ELF-1 (cell line): ENCODE data around the gene SEZ6.
A peak's percentile ranks its signal among the peaks of the same experiment; 100 is the strongest.

Experiments
- DNase-seq: peaks from one replicate; pipeline ENCODE4 v3.0.0-alpha.2; 2016; ENCODE audit warnings: low read depth, low spot score

The SEZ6 gene

DNA sequence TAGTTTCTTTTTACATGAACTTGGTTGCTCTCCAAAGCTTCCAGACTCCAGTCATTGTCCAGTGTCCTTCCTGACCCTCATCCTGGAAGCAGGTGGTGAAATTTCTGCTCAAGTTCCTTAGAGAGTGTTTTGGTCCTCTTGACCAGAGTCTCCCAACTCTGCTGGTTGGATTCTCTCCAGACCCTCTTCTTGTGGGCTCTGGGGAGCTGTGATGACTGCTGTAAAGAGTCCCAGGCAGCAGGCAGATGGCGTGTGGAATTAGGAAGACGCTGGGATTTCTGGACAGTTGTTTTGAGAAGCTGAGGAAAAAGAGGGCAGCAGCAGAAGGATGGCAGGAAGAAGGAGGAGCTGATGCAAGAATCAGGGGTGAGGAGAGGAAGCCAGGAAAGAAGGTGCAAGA is 1.6 kb upstream of the SEZ6 start:
- no peak for DNase-seq

DNA sequence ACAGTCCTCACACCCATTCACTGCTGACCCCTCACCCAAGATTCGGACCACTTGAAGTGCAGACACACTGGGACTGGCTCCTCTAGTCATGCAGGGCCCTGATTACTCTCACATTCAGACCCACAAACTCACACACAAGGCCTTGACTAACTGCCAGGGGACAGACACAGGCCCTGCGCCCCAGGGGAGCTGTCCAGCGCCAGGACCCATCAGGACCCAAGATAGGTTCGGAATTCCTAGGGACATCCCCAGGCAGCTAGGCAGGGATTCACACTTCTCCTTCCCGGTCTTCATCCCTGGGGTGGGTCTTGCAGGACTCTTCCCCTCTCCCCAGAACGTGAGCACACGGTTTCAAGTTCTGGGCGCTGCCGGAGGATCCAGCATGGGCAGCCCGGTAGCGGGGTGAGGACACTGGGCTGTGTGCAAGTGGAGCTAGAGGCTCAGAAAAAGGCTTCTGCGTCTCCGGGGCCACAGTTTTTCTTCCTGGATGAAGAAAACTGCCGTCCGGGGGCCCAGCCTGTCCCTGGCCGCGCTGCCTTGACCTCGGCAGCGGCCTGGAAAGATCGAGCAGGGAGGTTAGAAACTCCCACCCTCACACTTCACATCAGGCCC is 1.6 kb downstream of the SEZ6 start:
- DNase-seq: no peak

DNA sequence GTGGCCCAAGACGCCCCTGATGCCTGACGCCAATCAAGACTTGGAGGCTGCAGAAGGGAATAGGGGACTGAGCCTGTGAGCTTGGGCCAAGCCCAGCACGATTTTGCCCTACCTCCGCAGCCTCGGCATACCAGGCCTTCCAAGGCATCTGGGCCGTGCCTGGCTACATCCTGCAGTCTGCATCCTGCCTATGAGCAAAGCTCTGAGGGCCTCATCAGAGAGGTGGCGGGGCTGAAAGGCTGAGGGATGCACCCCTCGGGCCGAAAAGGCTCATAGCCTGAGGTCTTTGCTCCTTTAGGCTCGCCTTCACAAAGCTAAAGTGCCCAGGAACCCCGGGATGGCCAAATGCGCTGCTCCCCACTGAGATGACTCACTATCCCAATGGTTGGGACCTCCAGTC is 2.5 kb downstream of the SEZ6 start:
- no peak for DNase-seq

DNA sequence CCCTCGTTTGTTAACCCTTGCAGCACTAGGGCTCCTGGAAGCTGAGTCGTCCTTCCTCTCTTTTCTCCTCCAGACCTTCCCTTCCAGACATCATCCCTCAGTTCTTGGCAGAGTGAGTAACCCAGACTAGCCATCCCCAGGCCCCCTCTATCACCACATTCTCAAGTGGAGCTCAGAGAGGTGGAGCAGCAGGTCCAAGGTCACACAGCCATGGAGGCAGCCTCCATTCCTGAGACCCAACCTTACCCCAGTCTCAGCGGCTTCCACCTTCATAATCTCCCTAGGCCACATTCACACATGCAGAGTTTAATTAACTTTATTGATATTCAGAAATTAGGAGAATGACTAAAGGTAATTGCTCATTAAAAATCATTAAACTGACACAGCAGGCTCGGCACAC is 3.0 kb downstream of the SEZ6 start:
- DNase-seq: no peak

DNA sequence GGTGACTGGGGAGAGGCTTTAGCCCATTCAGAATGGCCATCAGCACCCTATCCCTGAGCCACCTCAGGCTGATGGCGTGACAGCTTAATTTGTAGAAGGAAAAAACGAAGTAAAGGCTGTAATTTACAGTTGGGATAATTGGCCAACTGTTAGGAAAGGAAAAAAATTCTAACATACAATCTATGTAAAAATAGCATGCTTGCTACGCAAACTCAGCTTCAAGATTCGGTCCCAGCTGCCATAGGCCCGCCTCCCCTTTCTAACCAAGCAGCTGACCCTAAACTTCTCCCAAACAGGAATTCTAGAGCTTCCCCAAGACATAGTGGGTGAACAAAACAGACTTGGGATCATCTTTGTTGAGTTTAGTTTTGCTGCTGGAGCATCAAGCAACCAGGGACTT is 4.9 kb downstream of the SEZ6 start:
- DNase-seq: no peak

DNA sequence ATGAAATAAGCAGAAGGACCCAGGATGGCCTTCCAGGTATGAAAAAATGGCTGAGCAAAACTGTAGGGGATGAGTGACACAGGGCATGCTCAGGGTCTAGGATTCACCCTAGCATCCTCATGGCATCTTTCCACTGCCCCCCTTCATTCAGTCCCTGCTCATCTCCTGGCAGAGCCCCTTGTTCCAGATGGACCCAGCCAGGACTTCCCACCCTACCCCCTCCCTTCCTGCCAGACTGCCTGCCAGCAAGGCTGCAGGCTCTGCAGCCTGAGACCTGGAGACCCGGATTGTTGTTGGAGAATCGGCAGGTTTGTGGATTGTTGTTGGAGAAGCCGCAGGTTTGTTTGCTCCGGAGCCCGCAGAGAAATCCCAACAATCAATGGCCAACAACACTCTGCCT is 6.6 kb downstream of the SEZ6 start:
- DNase-seq: no peak

DNA sequence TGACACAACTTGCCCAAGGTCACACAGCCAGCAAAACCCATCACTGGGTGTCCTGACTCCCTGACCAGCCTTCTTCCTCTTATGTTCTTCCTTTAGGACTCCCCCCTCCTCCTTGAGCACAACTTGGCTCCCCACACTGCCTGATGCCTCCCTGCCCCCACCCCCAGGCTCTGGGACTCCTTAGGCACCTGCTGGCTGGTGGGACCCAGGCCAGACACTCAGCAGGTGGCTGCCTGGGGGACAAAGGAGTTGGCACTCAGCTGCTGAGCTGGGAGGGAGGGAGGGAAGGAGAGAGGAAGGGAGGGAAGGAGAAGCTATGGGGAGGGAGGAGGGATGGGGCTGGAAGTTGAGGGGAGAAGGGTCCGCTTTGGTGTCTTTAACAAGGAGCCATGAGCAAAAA is 8.0 kb downstream of the SEZ6 start:
- no peak for DNase-seq

DNA sequence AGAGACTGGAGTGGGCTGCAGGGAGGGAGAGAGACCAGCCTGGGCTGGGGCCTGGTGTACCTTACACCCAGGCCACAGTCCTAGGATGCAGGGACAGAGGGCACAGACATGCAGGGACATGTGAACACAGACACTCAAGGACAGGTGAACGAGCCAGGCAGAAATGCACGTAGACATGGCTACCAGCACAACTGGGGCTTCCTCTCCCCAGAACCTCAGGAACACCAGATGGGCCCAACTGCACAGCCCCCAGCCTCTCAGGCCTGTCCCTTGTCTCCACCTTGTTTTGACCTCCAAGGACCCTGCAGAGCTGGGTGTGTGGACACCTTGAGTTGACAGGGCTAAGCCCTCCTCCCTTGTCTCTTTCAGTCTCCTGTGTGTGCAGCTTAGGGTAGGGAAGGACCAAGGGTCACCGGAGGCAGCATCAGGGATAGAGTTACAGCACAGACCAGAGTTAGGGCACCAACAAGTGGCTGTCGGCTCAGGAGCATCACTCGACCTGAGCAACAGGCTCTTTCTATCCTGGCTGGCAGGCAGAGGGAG is 9.2 kb downstream of the SEZ6 start:
- no peak for DNase-seq

DNA sequence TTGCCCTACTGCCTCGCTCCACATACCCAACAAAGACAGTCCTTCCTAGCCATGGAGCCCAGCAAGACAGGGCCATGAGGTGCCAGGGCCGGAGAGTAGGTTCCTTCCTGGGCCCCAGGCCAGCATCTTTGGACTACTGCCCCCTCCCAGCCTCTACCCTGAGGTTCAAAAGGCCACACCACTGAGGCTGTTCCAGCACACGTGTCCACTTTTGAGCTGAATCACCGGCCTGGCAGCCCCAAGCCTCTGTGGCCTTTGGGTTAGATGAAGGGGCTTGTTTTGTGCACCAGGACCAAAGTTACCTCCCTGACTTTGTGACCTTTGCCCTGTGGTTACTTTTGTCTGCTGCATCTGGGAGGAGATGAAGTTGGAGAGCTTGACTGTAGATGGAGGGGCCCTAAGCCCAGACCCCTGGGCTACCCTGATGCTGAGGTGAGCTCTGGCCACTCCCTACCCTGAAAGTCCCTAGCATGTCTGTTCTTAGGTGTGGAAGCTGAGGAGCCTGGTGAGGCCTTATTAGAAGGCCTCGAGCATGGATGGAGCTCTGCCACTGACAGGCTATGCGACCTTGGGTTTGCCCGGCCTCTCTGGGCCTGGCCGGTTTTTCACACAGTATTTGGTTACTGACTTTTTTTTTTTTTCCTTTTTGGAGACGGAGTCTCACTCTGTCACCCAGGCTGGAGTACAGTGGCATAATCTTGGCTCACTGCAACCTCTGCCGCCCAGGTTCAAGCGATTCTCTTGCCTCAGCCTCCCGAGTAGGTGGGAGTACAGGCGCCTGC is 12.0 kb downstream of the SEZ6 start:
- no peak for DNase-seq

DNA sequence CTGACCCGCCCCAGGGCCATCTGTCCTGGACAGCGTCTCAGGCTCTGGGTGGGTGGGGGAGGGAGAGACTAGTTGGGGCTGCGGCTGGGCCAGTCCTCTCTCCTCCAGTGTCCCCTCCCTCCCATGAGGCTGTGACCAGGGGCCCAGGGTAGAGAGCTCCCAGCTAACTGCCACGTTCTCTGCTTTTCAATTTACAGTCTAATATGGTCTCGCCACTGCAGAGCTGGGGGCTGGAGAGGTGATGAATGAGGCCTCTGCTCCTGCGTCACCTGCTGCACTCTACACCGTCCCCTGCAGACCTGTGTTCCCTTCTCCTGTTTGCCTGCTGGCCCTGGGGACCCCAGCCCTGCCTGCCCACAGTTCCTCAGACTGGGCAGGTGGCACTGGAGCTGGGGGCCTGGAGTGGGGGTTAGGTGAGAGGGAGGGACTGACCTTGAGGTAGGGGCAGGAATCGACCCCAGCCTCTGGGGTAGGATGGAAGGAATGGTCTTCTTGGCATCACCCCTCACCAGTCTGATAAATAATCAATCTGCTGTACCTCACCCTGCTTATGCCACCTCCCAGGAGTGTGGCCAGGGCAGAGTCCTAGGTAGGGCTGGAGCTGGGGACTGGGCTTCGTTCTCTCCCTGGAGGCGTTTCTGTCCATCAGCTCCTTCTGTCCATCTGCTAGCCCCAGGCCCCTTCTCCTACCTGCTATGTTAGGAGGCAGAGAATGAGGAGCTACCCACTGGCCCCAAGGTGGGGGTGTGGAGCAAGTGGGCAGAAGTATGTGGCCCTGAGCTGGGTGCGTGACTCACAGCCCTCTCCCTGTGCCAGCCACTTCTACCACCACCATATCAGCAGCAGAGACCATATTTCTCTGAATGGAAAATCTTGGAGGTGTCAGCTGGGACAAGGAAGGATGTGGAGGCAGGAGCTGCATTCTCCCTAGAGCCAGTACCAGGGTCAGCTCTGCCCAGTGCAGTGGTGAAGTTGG is 12.9 kb downstream of the SEZ6 start:
- no peak for DNase-seq

DNA sequence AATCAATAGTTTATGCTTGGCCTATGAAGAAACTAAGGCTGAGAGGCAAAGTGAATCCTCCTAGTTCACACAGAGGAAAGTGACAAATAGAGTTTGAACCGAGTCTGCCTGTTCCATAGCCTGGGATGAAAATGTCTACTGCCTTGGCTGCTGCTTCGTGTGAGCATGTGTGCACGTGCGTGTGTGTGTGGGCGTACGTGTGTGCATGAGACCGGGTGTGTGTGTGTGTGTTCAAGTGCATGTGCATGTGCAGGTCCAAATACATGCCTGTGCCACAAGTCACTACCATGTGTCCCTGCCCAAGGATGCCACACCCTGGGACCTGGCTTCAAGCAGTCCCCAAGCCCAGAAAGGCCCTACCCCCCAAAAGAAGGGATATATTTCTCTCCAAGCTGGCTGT is 13.6 kb downstream of the SEZ6 start:
- no peak for DNase-seq

DNA sequence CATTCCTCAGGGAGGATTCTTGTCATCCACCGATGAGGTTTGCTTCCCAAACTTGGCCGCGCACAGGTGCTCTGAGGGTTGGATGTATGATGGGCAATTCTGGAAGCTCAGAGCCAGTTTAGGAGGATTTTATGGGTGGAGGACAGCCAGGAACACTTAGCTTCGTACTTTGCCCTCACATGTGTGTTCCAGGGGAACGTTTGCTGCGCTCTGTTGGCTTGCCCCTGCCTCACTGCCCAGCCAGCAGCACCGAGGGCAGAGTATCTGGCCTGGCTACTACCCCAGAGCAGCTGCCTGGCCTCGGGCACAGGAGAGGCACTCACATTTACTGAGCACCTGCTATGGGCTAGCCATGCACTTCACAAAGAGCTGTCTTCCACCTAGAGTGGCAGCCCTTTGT is 14.1 kb downstream of the SEZ6 start:
- DNase-seq: no peak

DNA sequence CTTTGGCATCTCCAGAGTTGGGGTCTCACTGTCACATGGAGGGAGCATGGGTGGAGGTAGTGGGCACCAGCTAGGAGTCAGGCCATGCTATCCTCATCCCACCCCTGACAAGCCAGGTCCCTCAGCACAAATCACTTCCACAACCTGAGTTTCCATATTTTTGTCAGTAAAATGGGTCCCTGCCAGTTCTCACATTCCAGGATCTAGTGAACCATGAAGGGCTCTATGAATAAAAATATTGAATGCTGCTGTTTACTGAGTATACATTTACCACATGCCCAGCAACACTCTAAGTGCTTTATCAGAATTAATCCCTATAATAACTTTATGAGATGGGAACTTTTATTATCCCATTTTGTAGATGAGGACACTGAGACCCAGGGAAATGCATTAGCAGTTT is 16.8 kb downstream of the SEZ6 start:
- no peak for DNase-seq

DNA sequence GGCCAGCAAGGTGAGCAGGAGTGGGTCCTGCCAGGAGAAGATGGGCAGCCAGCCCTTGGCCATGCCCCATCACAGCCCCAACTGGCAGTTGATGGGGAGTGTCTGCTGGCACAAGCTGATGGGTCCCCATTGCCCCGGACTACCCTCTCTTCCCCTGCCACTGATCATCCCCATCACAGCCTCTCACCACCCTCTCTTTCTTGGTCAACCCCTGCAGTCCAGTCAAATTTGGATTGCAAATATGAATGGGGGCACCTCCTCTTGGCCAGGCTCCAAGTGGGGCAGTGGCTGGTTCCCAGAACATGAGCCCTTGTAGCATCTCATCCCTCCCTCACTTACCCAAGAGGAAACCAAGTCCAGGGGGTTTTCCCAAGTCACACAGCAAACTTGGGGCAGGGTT is 17.4 kb downstream of the SEZ6 start:
- no peak for DNase-seq

DNA sequence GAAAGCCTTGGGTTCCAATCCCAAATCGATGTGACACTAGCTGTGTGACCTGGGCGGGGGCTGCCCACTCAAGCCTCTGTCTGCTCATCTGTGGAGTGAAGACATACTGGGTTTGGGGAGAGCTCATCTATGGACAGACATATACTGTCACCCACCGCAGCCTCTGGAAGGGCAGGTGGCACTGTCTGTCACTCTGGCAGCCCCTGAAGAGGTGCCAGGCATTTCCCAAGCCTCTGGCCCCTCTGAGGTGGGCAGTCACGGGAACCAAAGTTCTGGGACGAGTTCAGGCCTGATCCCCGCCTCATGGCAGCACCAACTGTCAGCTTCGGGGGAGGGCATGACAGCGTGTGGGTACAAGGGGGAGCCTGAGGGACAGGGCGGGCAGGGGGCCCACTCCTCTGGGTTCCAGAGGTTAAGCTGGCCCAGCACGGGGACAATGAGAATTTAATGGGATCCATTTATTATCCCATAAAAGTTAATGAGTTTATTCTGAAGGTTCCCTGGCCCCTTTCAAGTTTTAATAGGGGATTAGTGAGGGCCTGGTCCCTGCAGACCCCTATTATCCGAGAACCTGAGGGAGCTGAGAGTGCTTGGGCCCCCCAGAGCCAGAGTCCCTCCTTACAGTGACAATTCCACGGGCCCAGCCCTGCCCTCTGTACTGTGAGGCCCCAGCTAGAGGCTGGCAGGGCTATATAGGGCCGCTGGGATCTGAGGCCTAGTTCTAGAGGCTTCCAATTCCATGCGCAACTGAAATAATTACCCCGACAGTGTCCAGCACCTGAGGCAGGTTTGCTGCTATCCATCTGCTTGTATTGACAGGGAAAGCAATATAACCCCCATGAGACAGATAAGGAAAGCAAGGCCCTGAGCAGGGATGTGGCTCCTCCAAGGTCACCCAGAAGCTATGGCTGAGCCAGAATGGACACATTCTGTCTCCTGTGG is 18.8 kb downstream of the SEZ6 start:
- no peak for DNase-seq

DNA sequence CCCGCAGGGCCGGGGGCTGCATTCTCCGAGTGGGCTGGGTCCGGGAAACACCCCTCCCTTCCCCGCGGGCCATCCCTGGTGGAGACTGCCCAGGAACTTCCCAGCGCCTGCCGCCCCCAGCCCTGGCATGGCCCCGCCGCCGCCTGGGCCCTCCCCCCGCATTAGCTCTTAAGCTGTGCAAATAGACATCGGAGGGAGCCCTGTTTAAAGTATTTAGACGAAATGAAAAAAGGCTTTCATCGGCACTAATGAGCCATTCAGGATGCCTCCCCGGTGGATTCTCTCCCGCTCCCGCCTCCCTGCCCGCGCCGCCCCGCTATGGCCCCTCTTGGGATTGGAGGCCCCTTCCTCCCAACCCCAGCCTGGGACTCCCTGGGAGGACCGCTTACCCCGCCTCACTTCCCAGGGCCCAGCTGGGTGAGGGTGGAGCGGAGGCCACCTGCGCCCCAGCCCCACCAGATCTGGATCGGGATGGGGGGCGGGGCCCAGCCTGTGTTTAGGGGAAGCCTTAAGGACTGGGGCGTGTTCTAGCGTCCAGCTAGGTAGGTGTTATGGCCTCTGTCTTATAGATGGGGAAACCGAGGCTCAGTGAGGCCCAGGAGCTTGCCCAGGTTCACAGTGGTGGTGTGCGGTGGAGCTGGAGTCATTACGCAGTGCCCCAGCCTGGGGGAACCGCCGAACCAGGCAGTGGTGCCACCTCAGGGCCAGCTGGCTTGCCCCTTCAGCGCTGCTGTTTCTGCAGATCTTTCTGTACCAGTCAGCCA is 19.7 kb downstream of the SEZ6 start:
- DNase-seq: peak; percentile 58

DNA sequence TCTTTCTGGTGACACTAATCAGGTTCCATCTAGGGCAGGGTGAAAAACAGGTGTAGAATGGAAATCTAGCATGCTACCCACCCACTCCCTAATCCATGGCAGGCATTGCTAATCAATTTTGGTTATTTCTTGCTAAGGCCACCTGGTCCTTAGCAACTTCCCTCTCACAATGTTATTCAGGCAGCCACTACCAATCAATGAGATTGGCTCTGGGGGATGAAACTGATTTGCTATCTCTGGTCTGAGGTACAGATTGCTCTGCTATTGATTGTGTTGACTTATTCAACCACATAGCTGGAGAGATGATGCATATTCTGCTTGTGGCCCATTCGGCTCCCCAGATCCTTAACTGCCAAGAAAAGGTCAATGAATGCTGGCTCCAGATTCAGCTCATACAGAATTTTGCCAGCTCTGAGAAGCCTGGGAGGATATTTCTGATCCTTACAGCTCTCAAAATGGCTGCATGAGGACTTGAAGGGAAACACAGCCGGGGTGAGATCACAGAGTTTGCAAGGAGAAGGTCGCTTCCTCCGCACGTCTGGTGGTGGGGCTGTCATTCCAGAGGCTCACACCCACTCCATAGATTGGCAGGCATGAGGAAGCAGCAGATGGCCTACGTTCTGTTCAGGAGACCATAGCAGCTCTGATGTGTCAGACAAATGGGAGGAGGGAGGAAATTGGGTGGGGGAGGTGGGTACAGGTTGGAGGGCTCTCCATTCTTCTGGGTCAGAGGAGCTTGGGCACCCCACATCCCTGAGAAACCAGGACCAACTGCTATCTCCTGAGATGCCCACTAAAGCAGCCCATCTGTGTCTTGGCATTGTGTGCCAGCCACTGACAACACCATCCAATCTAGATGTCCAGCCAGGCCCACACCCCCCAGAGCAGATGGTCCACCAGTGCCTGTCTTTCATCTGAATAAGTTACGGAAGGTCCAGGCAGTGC is 22.3 kb downstream of the SEZ6 start:
- DNase-seq: no peak

DNA sequence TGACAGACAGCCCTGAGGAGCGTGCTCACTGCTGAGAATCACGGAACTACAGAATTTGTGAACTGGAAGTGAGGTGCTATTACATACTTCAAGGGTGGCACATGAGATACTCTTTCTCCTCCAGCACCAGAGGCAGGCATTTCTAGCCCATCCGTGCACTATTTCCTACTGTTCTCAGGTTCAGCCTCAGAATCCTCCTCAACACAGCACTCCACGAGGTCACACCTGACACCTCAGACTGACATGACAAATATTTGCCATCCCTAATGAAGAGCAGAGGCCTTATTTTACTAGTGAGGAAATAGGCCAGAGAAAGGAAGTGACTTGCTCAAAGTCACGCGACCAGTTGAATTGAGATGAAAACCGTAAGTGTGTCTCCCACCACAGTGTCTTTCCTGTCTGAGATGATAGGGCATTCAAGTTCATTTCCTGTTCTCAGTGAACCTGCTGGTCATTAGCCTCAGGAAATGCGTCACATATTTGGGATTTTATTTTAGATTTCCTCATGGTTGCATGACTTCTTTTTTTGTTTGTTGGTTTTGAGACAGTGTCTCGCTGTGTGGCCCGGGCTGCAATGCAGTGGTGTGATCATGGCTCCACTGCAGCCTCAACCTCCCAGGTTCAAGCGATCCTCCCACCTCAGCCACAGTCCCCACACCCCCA is 23.6 kb downstream of the SEZ6 start:
- DNase-seq: no peak
